Bronchial epithelial cell (primary cell): Measurements from ENCODE around the gene FBN2. TPM values are rescaled to one million over a fixed set of nuclear protein-coding genes. Genes with fewer than 3 reads are reported as not detected.
A peak's percentile ranks its signal among the peaks of the same experiment; 100 is the strongest.

ENCODE experiments used
- DNase-seq: peaks from one replicate; pipeline ENCODE4 v3.0.0-alpha.2; 2010; ENCODE audit warnings: low read depth
- FAIRE-seq: peaks from 2 replicates; lab custom pipeline; 2011; peaks lifted over from hg19 to GRCh38; lab: Jason Lieb, UNC
- H3K27me3 ChIP-seq: 2 replicates; pipeline ENCODE4 v1.5.1; 2011; ENCODE audit warnings: low read length; ENCODE audit not compliant: control insufficient read depth, insufficient read depth
- H3K36me3 ChIP-seq: 2 replicates; pipeline ENCODE4 v1.5.1; 2011; ENCODE audit warnings: low read length; ENCODE audit not compliant: control insufficient read depth, insufficient read depth
- H3K4me3 ChIP-seq: 2 replicates; pipeline ENCODE4 v1.5.1; 2011; ENCODE audit warnings: mild to moderate bottlenecking, low read depth, low read length, control low read depth
- CTCF ChIP-seq: IDR thresholded peaks from 2 replicates; pipeline ENCODE4 v1.5.1; 2011; ENCODE audit warnings: mild to moderate bottlenecking, moderate library complexity, low read length, control low read depth, inconsistent platforms; ENCODE audit not compliant: insufficient read depth, severe bottlenecking
- total RNA-seq: library from RNA; depleted of rRNA; stranded (reverse); fragments of >200 nt; gene quantifications from 2 replicates; pipeline ENCODE4 v1.2.1, GENCODE V29; 2014

Gene FBN2
- total RNA-seq, 1 donor from 2014 or later: 49.0 TPM

- no peak for TF ChIP-seq CTCF
- no peaks in the 10 kb centered on the region for H3K36me3 ChIP-seq
- no peak for FAIRE-seq
Measured at GRCh38 chr5:128264564-128265360, 273.3 kb downstream of the FBN2 start.

GRCh38 chr5:128263357-128263756, 274.7 kb downstream of the FBN2 start:
- Histone ChIP-seq H3K36me3 (no peaks in the 10 kb centered on the region), H3K27me3 (no peaks in the 10 kb centered on the region), H3K4me3 (no peak overlapping the region)
- DNase-seq (no peak), FAIRE-seq (no peak)
- TF ChIP-seq CTCF: no peak

More at GRCh38 chr5:128264564-128265360, 273.3 kb downstream of the FBN2 start:
- DNase-seq: no peak
- no peaks in the 10 kb centered on the region for H3K27me3 ChIP-seq
- H3K4me3 ChIP-seq: no peak overlapping the region

- peak; percentile 62 for FAIRE-seq
- no peak for DNase-seq
- H3K27me3 ChIP-seq: no peaks in the 10 kb centered on the region
- H3K36me3 ChIP-seq: no peaks in the 10 kb centered on the region
- no peak for TF ChIP-seq CTCF
- no peak overlapping the region for H3K4me3 ChIP-seq
Measured at GRCh38 chr5:128262911-128263310, 275.1 kb downstream of the FBN2 start.

- TF ChIP-seq CTCF: no peak
- FAIRE-seq (no peak), DNase-seq (no peak)
- Histone ChIP-seq H3K27me3 (no peaks in the 10 kb centered on the region), H3K36me3 (no peaks in the 10 kb centered on the region), H3K4me3 (no peak overlapping the region)
Measured at GRCh38 chr5:128259607-128260021, 278.4 kb downstream of the FBN2 start.

GRCh38 chr5:128258372-128258771, 279.7 kb downstream of the FBN2 start:
- TF ChIP-seq CTCF: no peak
- Histone ChIP-seq H3K27me3 (no peaks in the 10 kb centered on the region), H3K4me3 (no peak overlapping the region), H3K36me3 (no peaks in the 10 kb centered on the region)
- no peak for DNase-seq
- FAIRE-seq: no peak
